Subcutaneous adipose tissue (tissue), 4 donors: ENCODE results near the gene AP1G2. TPM values are rescaled to one million over a fixed set of nuclear protein-coding genes. Genes with fewer than 3 reads are reported as not detected.

Experiments used
- CTCF ChIP-seq: fragments of 450-650 bp; IDR thresholded peaks from one replicate; pipeline ENCODE4 v1.5.1; 2016; ENCODE audit warnings: low read depth, mild to moderate bottlenecking, control low read depth, antibody characterized with exemption, moderate library complexity
- total RNA-seq, 4 donors: library from RNA; depleted of rRNA; stranded (reverse); fragments of >200 nt; gene quantifications; one replicate each; pipeline ENCODE4 v1.1.0, GENCODE V29; 2016

The AP1G2 gene
- total RNA-seq, 4 donors from 2014 or later, result 25.3 to 49.6 (median 30.8) TPM

- TF ChIP-seq CTCF, result no peak
Observed at GRCh38 chr14:23602181-23603095, 34.8 kb upstream of the AP1G2 start.

GRCh38 chr14:23601845-23602180, 34.2 kb upstream of the AP1G2 start:
- no peak for TF ChIP-seq CTCF

- TF ChIP-seq CTCF, result no peak
Observed at GRCh38 chr14:23601424-23601823, 33.8 kb upstream of the AP1G2 start.

- TF ChIP-seq CTCF, result no peak
Observed at GRCh38 chr14:23600806-23601205, 33.2 kb upstream of the AP1G2 start.

GRCh38 chr14:23600322-23600707, 32.7 kb upstream of the AP1G2 start:
- TF ChIP-seq CTCF, result no peak

GRCh38 chr14:23590198-23590597, 22.6 kb upstream of the AP1G2 start:
- TF ChIP-seq CTCF, result no peak

- no peak for TF ChIP-seq CTCF
Observed at GRCh38 chr14:23589606-23590005, 22.0 kb upstream of the AP1G2 start.
